A172 (cell line): ENCODE data around the gene PLEKHF1. TPM values are rescaled to one million over a fixed set of nuclear protein-coding genes. Genes with fewer than 3 reads are reported as not detected.

Experiments
- DNase-seq: peaks from one replicate; pipeline ENCODE4 v3.0.0-alpha.2; 2015; ENCODE audit warnings: low spot score
- total RNA-seq: library from RNA; depleted of rRNA; stranded (reverse); fragments of >200 nt; shearing (Covaris generic); gene quantifications from 2 replicates; pipeline ENCODE4 v1.2.3, GENCODE V29; 2014

Gene PLEKHF1
- total RNA-seq, 1 experiment from 2014 or later: 9.2 TPM

DNA sequence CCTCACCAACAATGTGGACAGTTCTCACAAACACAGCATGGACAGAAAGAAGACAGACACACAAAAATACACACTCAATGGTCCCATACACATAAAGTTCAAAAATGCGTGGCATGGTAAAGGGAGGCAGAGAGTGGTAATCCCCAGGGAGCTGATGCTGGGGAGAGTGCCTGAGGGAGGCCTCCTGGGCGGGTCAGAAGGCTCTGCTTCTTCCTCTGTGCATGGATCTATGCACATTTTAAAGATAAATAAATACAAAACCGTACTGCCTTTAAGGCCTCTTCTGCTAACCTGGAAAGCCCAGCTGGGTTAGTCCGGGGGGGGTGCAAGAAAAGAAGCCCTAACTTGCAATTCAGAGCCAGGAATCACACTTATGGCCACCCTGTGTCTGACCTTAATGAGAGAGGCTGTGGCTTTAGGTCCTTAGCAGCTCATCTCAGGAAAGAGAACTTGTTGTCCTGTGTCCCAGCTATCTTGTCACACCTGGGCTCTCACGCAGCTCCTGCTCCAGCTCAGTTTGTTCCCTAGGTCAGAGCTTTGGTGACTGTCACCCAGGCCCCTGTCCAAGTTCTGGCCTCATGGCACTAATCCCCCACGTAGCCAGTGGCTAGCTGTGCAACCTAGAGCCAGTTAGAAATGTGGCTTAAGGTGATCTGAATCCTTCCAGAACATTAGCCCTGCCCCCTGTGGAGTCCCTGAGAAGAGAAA, 30.7 kb upstream of the PLEKHF1 start:
- no peak for DNase-seq

GRCh38 chr19:29635963-29636362, 29.3 kb upstream of the PLEKHF1 start:
- DNase-seq: no peak

- DNase-seq: no peak
Observed at GRCh38 chr19:29636553-29637360, 28.5 kb upstream of the PLEKHF1 start.

DNA sequence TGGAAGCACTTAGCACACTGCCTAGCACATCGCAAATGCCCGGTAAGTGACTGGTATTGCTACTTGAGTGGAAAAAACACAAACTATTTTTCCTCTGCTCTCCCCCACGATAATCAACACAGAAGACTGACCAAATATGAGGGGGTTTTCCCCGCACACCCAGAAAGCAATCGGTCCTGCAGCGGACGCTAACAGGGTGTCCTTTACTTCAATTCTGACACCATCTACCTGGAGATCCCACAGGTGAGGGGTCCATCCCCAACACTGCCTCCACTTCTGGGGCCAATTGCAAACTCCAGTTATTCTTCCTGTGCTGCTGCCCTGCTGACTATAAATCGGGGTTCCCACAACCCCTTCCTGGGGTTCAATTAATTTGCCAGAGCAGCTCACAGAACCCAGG, 26.2 kb upstream of the PLEKHF1 start:
- DNase-seq: no peak

- no peak for DNase-seq
Observed at GRCh38 chr19:29640231-29640630, 25.0 kb upstream of the PLEKHF1 start.

DNA sequence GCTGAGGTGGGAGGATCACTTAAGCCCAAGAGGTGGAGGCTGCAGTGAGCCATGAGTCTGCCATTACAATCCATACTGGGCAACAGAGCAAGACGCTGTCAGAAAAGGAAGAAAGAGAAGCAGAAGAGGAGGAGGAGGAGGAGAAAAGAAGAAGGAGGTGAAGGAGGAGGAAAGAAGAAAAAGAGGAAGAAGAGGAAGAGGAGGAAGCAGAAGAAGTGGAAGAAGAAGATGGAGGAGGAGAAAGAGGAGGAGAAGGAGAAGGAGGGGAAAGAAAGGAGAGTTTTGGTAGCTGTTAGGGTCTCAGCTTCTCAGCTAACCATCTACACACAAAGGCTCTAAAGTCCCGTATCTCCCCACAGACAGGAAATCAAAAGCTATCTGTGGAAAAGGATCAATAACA, 23.7 kb upstream of the PLEKHF1 start:
- no peak for DNase-seq

- no peak for DNase-seq
Observed at GRCh38 chr19:29643361-29643935, 21.8 kb upstream of the PLEKHF1 start.

GRCh38 chr19:29644210-29644609, 21.1 kb upstream of the PLEKHF1 start:
- no peak for DNase-seq

DNA sequence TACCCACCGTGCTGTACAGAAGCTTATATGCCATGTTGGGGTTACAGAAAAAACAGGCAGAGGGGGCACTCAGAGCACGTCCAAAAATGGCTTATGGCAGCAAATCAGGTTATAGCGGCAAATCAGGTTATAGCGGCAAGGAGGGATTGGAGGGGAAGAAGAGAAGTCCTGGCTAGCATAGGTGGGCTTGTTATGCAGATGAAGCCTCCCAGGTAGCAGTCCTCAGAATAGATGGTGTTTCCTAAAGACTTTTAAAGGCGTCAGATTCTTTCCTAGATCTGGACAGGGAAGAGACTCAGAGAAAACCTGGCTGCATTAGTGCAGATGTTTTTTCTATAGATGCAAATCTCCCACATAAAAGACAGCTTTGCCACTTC, 19.8 kb upstream of the PLEKHF1 start:
- DNase-seq: no peak

DNA sequence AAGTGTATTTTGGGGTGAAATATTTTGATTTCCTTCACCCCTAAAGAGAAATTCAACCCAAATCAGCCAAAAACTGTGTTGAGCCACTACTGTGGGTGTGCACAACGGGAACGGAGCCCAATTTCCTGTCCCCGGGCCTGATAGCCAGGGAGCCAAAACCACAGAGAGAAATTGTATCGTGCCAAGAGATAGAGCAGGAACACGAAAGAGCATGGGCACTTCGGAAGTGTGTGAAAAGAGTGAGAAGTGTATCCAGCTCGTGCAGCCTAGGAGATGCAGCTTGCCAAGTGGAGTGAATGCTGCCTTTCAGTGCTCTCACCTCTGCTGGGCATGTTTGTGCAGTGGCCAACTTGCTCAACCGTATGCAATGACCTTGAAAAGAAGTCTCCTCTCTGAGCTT, 19.4 kb upstream of the PLEKHF1 start:
- peak; percentile 50 for DNase-seq

DNA sequence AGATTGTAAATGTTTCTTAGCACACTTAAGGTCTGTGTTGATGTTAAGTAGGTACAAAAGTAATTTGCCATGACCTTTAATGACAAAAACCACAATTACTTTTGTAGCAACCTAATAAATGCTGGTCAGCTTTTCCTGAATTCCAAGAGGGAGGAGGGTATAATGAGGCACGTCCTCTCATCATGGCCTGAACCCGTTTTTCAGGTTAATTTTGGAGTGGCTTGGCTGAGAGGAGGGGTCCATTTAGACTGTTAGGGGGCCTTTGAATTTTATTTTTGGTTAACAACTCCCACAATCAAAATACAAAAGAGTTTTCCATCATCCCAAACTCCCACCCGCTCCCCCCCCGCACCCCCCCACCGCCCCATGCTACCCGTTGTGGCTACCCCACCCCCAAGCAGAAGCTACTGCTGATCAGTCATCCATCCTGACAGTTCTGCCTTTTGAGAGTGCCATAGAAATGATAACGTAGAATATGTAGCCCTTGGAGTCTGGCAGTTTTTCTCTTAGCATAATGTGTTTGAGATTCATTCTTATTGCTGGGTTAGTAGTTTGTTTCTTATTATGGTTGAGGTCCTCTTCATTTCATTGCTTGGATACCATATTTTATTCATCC, 14.4 kb upstream of the PLEKHF1 start:
- no peak for DNase-seq

DNA sequence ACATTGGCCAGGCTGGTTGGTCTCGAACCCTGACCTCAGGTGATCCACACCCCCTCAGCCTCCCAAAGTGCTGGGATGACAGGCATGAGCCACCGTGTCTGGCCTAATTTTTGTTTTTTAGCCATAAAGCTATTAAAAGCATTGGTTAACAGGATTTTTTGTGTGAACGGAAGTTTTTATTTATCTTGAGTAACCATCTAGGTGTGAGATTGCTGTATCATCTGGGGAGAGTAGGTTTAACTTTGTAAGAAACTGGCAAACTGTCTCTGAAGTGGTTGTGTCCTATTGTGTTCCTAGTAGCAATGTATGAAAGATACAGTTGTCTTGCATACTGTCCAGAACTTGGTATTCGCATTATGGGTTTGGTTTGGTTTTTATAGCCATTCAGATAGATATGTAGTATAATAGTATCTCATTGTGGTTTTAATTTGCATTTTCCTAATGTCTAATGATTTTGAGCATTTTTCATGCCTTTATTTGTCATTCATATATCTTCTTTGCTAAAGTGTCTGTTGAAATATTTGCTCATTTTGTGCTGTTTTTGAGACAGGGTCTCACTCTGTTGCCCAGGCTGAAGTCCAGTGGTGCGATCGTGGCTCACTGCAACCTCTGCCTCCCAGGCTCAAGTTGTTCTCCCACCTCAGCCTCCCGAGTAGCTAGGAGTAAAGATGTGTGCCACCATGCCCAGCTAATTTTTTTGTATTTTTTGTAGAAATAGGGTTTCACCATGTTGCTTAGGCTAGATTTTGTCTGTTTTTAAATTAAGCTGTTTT, 13.5 kb upstream of the PLEKHF1 start:
- DNase-seq: no peak

DNA sequence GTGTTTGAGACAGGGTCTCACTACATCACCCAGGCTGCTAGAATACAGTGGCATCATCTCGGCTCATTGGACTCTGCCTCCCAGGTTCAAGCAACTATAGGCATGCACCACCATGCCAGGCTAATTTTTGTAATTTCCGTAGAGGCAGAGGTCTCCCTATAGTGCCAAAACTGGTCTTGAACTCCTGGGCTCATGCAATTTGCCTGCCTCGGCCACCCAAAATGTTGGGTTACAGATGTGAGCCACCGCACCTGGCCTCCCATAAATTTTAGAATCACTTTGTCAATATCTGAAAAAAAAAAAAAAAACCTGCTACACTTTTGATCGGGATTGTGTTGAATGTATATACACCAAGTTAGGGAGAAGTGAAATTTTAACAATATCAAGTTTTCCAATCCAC, 11.9 kb upstream of the PLEKHF1 start:
- DNase-seq: no peak

DNA sequence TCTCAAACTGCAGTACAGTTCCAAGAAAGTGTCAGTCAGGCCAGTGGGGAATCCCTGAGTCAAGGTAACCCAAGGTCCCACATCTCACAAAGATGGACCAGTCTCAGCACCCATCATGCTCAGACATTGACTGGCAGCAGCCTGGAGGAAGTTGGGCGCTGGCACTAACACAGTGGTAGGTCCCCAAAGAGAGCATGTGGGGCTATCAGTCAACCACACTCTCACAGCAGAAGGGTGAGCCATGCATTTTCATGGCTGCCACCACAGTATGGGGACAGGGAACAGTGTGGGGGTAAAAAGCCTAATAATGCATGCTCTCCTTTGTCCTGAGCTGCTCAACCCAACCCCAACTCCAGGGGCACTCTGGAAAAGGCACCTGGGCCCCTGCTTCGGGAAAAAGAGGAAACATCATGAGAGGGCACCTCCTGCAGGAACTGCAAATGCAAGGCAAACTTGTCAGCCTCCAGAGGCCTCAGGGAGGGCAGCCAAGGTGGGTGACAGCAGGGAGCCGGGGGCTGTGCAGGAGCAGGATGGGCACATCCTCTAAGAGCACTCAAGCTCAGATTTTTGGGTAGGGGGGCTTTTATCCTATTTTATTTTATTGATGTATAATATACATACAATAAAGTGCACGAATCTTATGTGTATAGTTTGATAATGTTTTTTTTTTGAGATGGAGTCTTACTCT, 9.5 kb upstream of the PLEKHF1 start:
- DNase-seq: no peak

DNA sequence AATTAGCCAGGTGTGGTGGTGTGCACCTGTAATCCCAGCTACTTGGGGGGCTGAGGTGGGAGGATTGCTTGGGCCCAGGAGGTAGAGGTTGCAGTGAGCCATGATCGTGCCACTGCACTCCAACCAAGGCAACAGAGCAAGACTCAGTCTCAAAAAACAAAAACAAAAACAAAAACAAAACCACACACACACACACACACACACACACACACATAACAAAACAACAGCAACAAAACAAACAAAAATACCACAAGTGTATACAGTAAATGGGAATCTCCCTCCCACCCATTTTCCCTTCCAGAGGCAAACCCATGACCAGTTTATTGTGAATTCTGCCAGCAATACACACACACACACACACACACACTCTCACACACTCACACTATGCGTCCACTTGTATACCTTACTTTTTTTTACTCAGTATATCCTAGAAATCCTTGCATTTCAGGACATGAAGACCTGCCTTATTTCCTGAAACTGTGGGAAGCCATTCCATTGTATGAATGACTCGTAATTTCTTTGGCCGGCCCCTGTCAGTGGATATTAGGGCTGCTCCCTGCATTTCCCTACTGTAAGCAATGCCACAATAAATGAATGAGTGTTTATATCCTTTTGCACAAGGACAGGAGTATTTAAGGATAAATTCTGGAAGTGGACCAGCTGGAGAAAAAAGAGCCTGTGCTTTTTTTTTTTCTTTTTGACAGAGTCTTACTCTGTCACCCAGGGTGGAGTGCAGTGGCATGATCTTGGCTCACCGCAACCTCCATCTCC, 6.9 kb upstream of the PLEKHF1 start:
- DNase-seq: peak; percentile 37

GRCh38 chr19:29660835-29661234, 4.4 kb upstream of the PLEKHF1 start:
- no peak for DNase-seq

DNA sequence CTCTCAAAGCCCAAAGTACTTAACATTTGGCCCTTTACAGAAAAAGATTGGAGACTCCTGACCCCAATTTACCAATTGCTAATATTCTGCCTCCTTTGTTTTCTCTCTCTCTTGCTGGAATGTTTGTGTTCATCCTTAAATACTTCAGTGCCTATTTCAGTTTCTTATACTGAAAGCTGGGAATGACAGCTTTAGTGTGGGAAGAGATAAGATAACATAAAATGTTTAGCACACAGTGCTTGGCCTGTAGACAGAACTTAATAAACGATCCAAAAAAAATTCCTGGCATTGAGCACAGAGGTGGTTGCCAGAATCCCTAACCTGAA, 3.0 kb upstream of the PLEKHF1 start:
- DNase-seq: no peak

DNA sequence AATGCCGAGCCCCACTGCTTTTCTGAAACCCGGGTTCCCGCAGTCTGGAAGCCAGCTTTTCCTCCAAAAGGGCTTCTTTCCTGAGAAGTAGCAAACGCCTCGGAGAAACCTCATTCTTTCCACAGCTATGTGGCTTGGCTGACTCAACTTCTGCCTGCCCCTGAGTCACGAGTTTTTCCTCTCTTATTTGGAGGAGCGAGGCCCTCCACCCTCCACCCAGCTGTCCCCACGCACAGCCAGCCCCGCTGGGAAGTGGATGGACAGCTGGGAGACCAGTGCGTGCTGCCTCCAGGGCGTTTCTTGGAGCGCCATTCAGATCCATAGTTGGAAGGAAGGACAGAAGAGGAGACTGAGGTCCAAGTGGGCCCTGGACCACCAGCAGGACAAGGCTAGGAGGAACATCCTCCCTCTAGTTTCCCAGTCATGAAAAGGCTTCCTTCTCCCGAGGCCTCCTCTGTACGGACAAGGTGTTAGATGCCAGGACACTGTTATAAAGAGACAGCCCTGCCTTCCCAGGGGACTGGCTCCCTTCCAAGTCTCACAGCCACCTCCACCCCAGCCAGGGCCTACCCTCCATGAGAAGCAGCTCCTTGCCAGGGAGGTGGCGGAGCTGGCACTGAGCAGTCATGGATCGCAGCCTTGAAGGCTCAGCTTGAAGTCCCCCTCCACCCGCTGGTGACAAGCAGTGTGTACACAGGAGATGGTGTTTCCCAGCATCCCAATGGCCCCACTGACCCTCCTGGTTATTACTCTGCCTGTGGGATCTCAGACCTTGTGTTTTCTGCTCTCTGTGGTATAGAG, 2.5 kb upstream of the PLEKHF1 start:
- DNase-seq: peak; percentile 87

GRCh38 chr19:29663861-29664752, 1.2 kb upstream of the PLEKHF1 start:
- no peak for DNase-seq
